Panc1 (cell line): ENCODE data around the gene TAAR2. TPM values are rescaled to one million over a fixed set of nuclear protein-coding genes. Genes with fewer than 3 reads are reported as not detected.

ENCODE experiments used
- ATAC-seq: fragments of 200-7000 bp; cut with Tn5 transposase; 2 replicates; pipeline ENCODE4 v1.9.1; 2020; ENCODE audit warnings: mild to moderate bottlenecking, moderate library complexity
- BruUV-seq: library from RNA; stranded (reverse); fragments of 400-500 nt; replicated peaks from 2 replicates; lab custom pipeline; 2021; lab: Mats Ljungman, UMichigan
- CTCF ChIA-PET: fragments of 300-600 bp; sonication (Branson Sonifier 250); formaldehyde crosslinking; loops from one replicate; lab custom pipeline; 2022; ENCODE audit warnings: antibody characterized with exemption; lab: Charles Lee
- POLR2A ChIA-PET: fragments of 300-600 bp; sonication (Branson Sonifier 250); formaldehyde crosslinking; loops from one replicate; lab custom pipeline; 2022; ENCODE audit warnings: antibody characterized with exemption; lab: Charles Lee
- DNase-seq: peaks from one replicate; pipeline ENCODE4 v3.0.0-alpha.2; 2010; ENCODE audit warnings: low read depth, low spot score
- H3K27ac ChIP-seq: 2 replicates; pipeline ENCODE4 v1.5.1; 2011; ENCODE audit warnings: mild to moderate bottlenecking, low read length, inconsistent platforms
- H3K27me3 ChIP-seq: fragments of 200-500 bp; sonication (Bioruptor generic); 2 replicates; pipeline ENCODE4 v1.6.0; 2014; ENCODE audit warnings: low read length, inconsistent platforms; ENCODE audit not compliant: control insufficient read depth, insufficient read depth
- H3K36me3 ChIP-seq: fragments of 200-500 bp; sonication (Bioruptor generic); 2 replicates; pipeline ENCODE4 v1.5.1; 2014; ENCODE audit warnings: inconsistent platforms, mild to moderate bottlenecking, low read length, moderate library complexity; ENCODE audit not compliant: control insufficient read depth, insufficient read depth
- H3K4me1 ChIP-seq: 2 replicates; pipeline ENCODE4 v1.5.1; 2011; ENCODE audit warnings: inconsistent platforms, mild to moderate bottlenecking, low read length, moderate library complexity; ENCODE audit not compliant: control insufficient read depth, insufficient read depth
- H3K4me3 ChIP-seq, 2 experiments: 2 replicates each; pipeline ENCODE4 v1.5.1; 2011 to 2012; ENCODE audit warnings: low read depth in 2 of 2, low read length in 2 of 2, mild to moderate bottlenecking in 2 of 2, inconsistent platforms in 1 of 2, moderate library complexity in 1 of 2
- H3K9me3 ChIP-seq: fragments of 200-500 bp; sonication (Bioruptor generic); 2 replicates; pipeline ENCODE4 v1.5.1; 2014; ENCODE audit warnings: low read depth, mild to moderate bottlenecking, inconsistent platforms, low read length, moderate library complexity; ENCODE audit not compliant: control insufficient read depth, insufficient read depth
- CTCF ChIP-seq: fragments of 450-650 bp; IDR thresholded peaks from 2 replicates; pipeline ENCODE4 v1.5.1; 2017; ENCODE audit warnings: mild to moderate bottlenecking
- POLR2AphosphoS5 ChIP-seq: IDR thresholded peaks from 2 replicates; pipeline ENCODE4 v1.6.1; 2012; ENCODE audit warnings: mild to moderate bottlenecking, low read depth, low read length, moderate library complexity
- REST ChIP-seq, 2 experiments: IDR thresholded peaks; 2 replicates each; pipeline ENCODE4 v1.6.1; 2011 to 2012; ENCODE audit warnings: low read depth in 2 of 2, control low read depth in 1 of 2, low read length in 1 of 2, mild to moderate bottlenecking in 1 of 2, moderate library complexity in 1 of 2; ENCODE audit not compliant: insufficient read depth in 1 of 2
- SIN3A ChIP-seq: IDR thresholded peaks from 2 replicates; pipeline ENCODE4 v1.6.1; 2012; ENCODE audit warnings: low read depth, mild to moderate bottlenecking, low read length, moderate library complexity, borderline replicate concordance; ENCODE audit not compliant: insufficient read depth
- TCF7L2 ChIP-seq: IDR thresholded peaks from 2 replicates; pipeline ENCODE4 v1.6.1; 2011; ENCODE audit warnings: mild to moderate bottlenecking, low read depth, low read length, inconsistent platforms
- in situ Hi-C: cut with HindIII; loops from 2 replicates; pipeline ENCODE4 v1.10.0; 2016; ENCODE audit warnings: low sequenced_read_pairs, low pct_unique_long_range_greater_than_20kb
- intact Hi-C: fragments of 100-400 bp; cut with micrococcal nuclease; formaldehyde crosslinking; loops from one replicate; pipeline ENCODE4 v1.10.0; 2022; ENCODE audit not compliant: unreplicated experiment
- total RNA-seq: library from RNA; stranded (reverse); gene quantifications from one replicate; pipeline ENCODE4 v1.2.1, GENCODE V29; 2021; ENCODE audit not compliant: unreplicated experiment

TAAR2 gene
- total RNA-seq, 1 experiment from 2014 or later = not detected

DNA sequence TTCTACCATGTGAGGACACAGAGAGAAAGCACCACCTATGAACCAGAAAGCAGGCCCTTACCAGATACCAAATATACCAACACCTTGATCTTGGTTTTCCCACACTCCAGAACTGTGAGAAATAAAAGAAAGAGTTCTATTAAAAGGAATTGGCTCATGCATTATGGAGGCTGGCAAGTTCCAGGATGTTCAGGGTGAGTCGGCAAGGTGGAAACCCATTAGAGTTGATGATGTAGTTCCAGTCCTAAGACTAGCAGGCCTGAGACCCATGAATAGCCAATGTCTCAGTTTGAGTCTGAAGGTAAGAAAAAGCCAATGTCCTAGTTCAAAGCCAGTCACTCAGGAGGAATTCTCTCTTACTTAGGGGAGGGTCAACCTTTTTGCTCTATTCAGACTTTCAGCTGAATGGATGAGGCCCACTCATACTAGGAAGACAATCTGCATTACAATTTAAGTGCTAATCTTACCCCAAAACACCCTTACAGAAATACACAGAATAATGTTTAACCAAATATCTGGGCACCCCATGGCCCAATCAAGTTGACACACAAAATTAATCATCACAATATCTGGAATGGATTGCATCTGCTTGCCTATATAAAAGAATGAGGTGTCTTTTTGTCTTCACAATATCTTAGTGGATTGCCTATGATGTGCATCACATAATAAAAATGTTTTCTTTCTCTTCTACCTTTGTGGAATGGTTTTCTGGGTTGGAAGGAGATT, 40.4 kb upstream of the TAAR2 start:
- Histone ChIP-seq H3K4me3 (no peak overlapping the region), H3K4me1 (no peaks in the 10 kb centered on the region), H3K27me3 (no peaks in the 10 kb centered on the region), H3K27ac (no peak overlapping the region), H3K36me3 (no peaks in the 10 kb centered on the region), H3K9me3 (no peaks in the 10 kb centered on the region)
- CTCF ChIA-PET = no interaction called here
- TF ChIP-seq SIN3A = no peak
- no peak for TF ChIP-seq CTCF
- TF ChIP-seq POLR2AphosphoS5 = no peak
- TF ChIP-seq REST (IDR thresholded peaks at IDR 0.05; ENCODE audit: insufficient read depth in 1 of 2, low read depth in 2 of 2, low read length in 1 of 2) = no peak
- no peak for TF ChIP-seq TCF7L2
- DNase-seq = no peak
- no TSS peak for BruUV-seq
- no peak for ATAC-seq
- POLR2A ChIA-PET = no interaction called here
- intact Hi-C loops (loop anchor here (10.0 kb wide), 1 partner anchor 130 kb away; the partner anchor contains the start of gene TAAR9), in situ Hi-C loops (no loop called here)

DNA sequence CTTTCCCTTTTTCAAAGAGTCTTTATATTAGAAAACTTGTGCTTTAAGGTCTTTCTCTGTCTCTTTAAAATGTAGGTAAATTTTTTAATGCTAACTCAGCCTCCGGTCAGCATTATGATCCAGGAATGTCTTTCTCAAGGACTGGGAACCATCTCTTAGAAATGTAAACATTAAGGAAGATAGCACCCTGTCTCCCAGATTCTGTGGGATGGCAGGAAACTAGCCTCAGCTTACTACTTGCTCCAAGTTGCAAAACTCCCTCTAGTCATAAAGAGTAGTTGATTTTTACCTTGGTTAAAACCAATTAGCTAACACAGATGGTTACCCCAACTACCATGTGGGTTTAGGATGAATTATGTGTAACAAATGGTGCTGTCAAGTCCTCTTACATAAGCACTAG, 39.6 kb upstream of the TAAR2 start:
- Histone ChIP-seq H3K27me3 (no peaks in the 10 kb centered on the region), H3K4me1 (no peaks in the 10 kb centered on the region), H3K27ac (no peak overlapping the region), H3K36me3 (no peaks in the 10 kb centered on the region), H3K9me3 (no peaks in the 10 kb centered on the region), H3K4me3 (no peak overlapping the region)
- intact Hi-C loops (loop anchor here (10.0 kb wide), 1 partner anchor 129 kb away; the partner anchor contains the start of gene TAAR9), in situ Hi-C loops (no loop called here)
- CTCF ChIA-PET = no interaction called here
- TF ChIP-seq CTCF (no peak), TCF7L2 (no peak), SIN3A (no peak), POLR2AphosphoS5 (no peak), REST (IDR thresholded peaks at IDR 0.05; ENCODE audit: insufficient read depth in 1 of 2, low read depth in 2 of 2, low read length in 1 of 2) (no peak)
- POLR2A ChIA-PET = no interaction called here
- BruUV-seq = no TSS peak
- DNase-seq (no peak), ATAC-seq (no peak)
